Peyer's patch (tissue), 4 donors: ENCODE data around the gene CORO2A.

Experiments used
- POLR2A ChIP-seq, 2 donors: fragments of 450-650 bp; IDR thresholded peaks; one replicate each; pipeline ENCODE4 v1.5.1; 2017; ENCODE audit warnings: antibody characterized with exemption in 2 of 2, mild to moderate bottlenecking in 2 of 2, moderate library complexity in 2 of 2
- TF ChIP-seq, protein P1 (sequence below), 6 experiments: fragments of 450-650 bp in 4 of 6; fragments of 200-600 bp in 2 of 6; sonication (generic) in 1 of 6; IDR thresholded peaks; one replicate each; pipeline ENCODE4 v1.5.1; 2017 to 2019; ENCODE audit warnings: antibody characterized with exemption in 6 of 6, mild to moderate bottlenecking in 3 of 6, moderate library complexity in 1 of 6

DNA sequence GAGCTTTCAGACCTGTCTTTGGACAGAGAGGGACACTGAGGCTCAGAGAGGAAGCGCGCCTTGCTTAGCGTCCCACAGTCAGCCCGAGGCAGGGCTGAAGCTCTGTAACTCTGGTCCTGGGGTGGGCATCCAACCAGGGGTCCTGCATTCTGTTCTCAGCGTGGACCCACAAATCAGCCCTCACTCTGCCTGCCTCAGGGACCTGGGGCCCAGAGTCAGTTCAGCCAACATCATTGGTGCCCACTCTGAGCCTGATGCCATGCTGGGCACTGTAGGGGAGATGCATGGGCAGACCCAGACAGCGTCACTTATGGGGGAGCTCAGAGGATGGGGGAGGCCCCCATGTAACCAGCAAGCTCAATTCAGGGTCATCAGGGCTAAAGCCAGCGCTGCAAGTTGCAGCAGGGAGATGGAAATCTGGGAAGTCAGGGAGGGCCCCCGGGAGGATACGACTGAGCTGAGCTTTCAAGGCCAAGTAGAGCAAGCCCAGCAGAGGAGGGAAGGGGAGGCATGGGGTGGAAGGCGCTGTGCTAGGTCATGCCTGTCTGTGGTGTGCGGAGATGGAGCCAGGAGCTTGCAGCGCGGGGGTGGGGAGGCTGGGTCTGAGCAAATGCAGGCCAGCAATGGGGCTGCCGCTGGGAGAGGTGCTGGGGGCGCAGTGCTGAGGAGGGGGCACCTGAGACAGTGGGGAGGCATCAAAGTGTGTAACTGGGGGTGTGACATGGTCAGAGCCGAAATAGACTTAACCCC lies 21.1 kb downstream of the CORO2A start:
- TF ChIP-seq, protein P1, sequence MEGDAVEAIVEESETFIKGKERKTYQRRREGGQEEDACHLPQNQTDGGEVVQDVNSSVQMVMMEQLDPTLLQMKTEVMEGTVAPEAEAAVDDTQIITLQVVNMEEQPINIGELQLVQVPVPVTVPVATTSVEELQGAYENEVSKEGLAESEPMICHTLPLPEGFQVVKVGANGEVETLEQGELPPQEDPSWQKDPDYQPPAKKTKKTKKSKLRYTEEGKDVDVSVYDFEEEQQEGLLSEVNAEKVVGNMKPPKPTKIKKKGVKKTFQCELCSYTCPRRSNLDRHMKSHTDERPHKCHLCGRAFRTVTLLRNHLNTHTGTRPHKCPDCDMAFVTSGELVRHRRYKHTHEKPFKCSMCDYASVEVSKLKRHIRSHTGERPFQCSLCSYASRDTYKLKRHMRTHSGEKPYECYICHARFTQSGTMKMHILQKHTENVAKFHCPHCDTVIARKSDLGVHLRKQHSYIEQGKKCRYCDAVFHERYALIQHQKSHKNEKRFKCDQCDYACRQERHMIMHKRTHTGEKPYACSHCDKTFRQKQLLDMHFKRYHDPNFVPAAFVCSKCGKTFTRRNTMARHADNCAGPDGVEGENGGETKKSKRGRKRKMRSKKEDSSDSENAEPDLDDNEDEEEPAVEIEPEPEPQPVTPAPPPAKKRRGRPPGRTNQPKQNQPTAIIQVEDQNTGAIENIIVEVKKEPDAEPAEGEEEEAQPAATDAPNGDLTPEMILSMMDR (IDR thresholded peaks at IDR 0.05), result no peak
- no peak for TF ChIP-seq POLR2A (IDR thresholded peaks at IDR 0.05)
